ENCODE results near the gene SPEG.

Gene SPEG

GRCh38 chr2:219516888-219517287 is 82.2 kb downstream of the SPEG start:
- no peaks in the 10 kb centered on the region for H3K36me3 ChIP-seq (replicated peaks)
- H3K4me3 ChIP-seq: no peak overlapping the region
- H3K27me3 ChIP-seq (ENCODE audit: low read depth): peaks cover 61% of the 10 kb centered on the region
- in situ Hi-C loops (cut with MboI; ENCODE audit: low sequenced_read_pairs): no loop called here
- peaks cover 2% of the 10 kb centered on the region for H3K4me1 ChIP-seq
- H3K9me3 ChIP-seq: no peaks in the 10 kb centered on the region
- no peak for DNase-seq (ENCODE audit: low spot score in 2 of 2)

- no peak for DNase-seq (ENCODE audit: low spot score in 2 of 2)
- Histone ChIP-seq H3K4me3 (no peak overlapping the region), H3K9me3 (no peaks in the 10 kb centered on the region), H3K36me3 (replicated peaks) (no peaks in the 10 kb centered on the region), H3K27me3 (ENCODE audit: low read depth) (peaks cover 48% of the 10 kb centered on the region), H3K4me1 (peaks cover 7% of the 10 kb centered on the region)
- in situ Hi-C loops (cut with MboI; ENCODE audit: low sequenced_read_pairs): no loop called here
Measured at GRCh38 chr2:219517954-219518778, 83.5 kb downstream of the SPEG start.

GRCh38 chr2:219519526-219519916 is 84.9 kb downstream of the SPEG start:
- Histone ChIP-seq H3K36me3 (replicated peaks) (no peaks in the 10 kb centered on the region), H3K9me3 (no peaks in the 10 kb centered on the region), H3K4me1 (peaks cover 7% of the 10 kb centered on the region), H3K4me3 (no peak overlapping the region), H3K27me3 (ENCODE audit: low read depth) (peaks cover 35% of the 10 kb centered on the region)
- in situ Hi-C loops (cut with MboI; ENCODE audit: low sequenced_read_pairs): no loop called here
- DNase-seq (ENCODE audit: low spot score in 2 of 2): no peak

GRCh38 chr2:219520079-219520478 is 85.4 kb downstream of the SPEG start:
- Histone ChIP-seq H3K27me3 (ENCODE audit: low read depth) (peaks cover 29% of the 10 kb centered on the region), H3K4me1 (peaks cover 7% of the 10 kb centered on the region), H3K36me3 (replicated peaks) (no peaks in the 10 kb centered on the region), H3K9me3 (no peaks in the 10 kb centered on the region), H3K4me3 (no peak overlapping the region)
- in situ Hi-C loops (cut with MboI; ENCODE audit: low sequenced_read_pairs): no loop called here
- DNase-seq (ENCODE audit: low spot score in 2 of 2): no peak

GRCh38 chr2:219521066-219521880 is 86.6 kb downstream of the SPEG start:
- H3K9me3 ChIP-seq: no peaks in the 10 kb centered on the region
- no peaks in the 10 kb centered on the region for H3K36me3 ChIP-seq (replicated peaks)
- in situ Hi-C loops (cut with MboI; ENCODE audit: low sequenced_read_pairs): no loop called here
- H3K27me3 ChIP-seq (ENCODE audit: low read depth): peaks cover 17% of the 10 kb centered on the region
- H3K4me3 ChIP-seq: no peak overlapping the region
- DNase-seq (ENCODE audit: low spot score in 2 of 2): peak; percentile 50 to 81
- H3K4me1 ChIP-seq: peaks cover 7% of the 10 kb centered on the region

- Histone ChIP-seq H3K36me3 (replicated peaks) (no peaks in the 10 kb centered on the region), H3K4me1 (peaks cover 7% of the 10 kb centered on the region), H3K4me3 (no peak overlapping the region), H3K9me3 (no peaks in the 10 kb centered on the region), H3K27me3 (ENCODE audit: low read depth) (peaks cover 15% of the 10 kb centered on the region)
- in situ Hi-C loops (cut with MboI; ENCODE audit: low sequenced_read_pairs): no loop called here
- DNase-seq (ENCODE audit: low spot score in 2 of 2): peak; percentile 24 to 70
Measured at GRCh38 chr2:219522111-219523030, 87.7 kb downstream of the SPEG start.

GRCh38 chr2:219523031-219523671 is 88.5 kb downstream of the SPEG start:
- no peak for DNase-seq (ENCODE audit: low spot score in 2 of 2)
- no peaks in the 10 kb centered on the region for H3K36me3 ChIP-seq (replicated peaks)
- peaks cover 18% of the 10 kb centered on the region for H3K27me3 ChIP-seq (ENCODE audit: low read depth)
- H3K4me3 ChIP-seq: no peak overlapping the region
- H3K9me3 ChIP-seq: no peaks in the 10 kb centered on the region
- H3K4me1 ChIP-seq: peaks cover 7% of the 10 kb centered on the region
- in situ Hi-C loops (cut with MboI; ENCODE audit: low sequenced_read_pairs): no loop called here

GRCh38 chr2:219524817-219525216 is 90.2 kb downstream of the SPEG start:
- Histone ChIP-seq H3K9me3 (no peaks in the 10 kb centered on the region), H3K27me3 (ENCODE audit: low read depth) (peaks cover 29% of the 10 kb centered on the region), H3K36me3 (replicated peaks) (no peaks in the 10 kb centered on the region), H3K4me3 (no peak overlapping the region), H3K4me1 (peaks cover 7% of the 10 kb centered on the region)
- DNase-seq (ENCODE audit: low spot score in 2 of 2): no peak
- in situ Hi-C loops (cut with MboI; ENCODE audit: low sequenced_read_pairs): loop anchor here (5.0 kb wide), 1 partner anchor 53 kb away; no protein-coding TSS in a partner anchor

GRCh38 chr2:219525533-219526232 is 91.0 kb downstream of the SPEG start:
- Histone ChIP-seq H3K36me3 (replicated peaks) (no peaks in the 10 kb centered on the region), H3K4me3 (no peak overlapping the region), H3K27me3 (ENCODE audit: low read depth) (peaks cover 32% of the 10 kb centered on the region), H3K4me1 (peaks cover 7% of the 10 kb centered on the region), H3K9me3 (no peaks in the 10 kb centered on the region)
- DNase-seq (ENCODE audit: low spot score in 2 of 2): no peak
- in situ Hi-C loops (cut with MboI; ENCODE audit: low sequenced_read_pairs): loop anchor here (5.0 kb wide), 1 partner anchor 53 kb away; no protein-coding TSS in a partner anchor

- H3K4me1 ChIP-seq: peaks cover 7% of the 10 kb centered on the region
- peaks cover 37% of the 10 kb centered on the region for H3K27me3 ChIP-seq (ENCODE audit: low read depth)
- no peaks in the 10 kb centered on the region for H3K9me3 ChIP-seq
- H3K4me3 ChIP-seq: no peak overlapping the region
- in situ Hi-C loops (cut with MboI; ENCODE audit: low sequenced_read_pairs): loop anchor here (5.0 kb wide), 1 partner anchor 54 kb away; no protein-coding TSS in a partner anchor
- DNase-seq (ENCODE audit: low spot score in 2 of 2): no peak
- H3K36me3 ChIP-seq (replicated peaks): no peaks in the 10 kb centered on the region
Measured at GRCh38 chr2:219526320-219527075, 91.9 kb downstream of the SPEG start.

- in situ Hi-C loops (cut with MboI; ENCODE audit: low sequenced_read_pairs): loop anchor here (5.0 kb wide), 1 partner anchor 55 kb away; no protein-coding TSS in a partner anchor
- H3K4me3 ChIP-seq: no peak overlapping the region
- no peak for DNase-seq (ENCODE audit: low spot score in 2 of 2)
- no peaks in the 10 kb centered on the region for H3K9me3 ChIP-seq
- H3K36me3 ChIP-seq (replicated peaks): no peaks in the 10 kb centered on the region
- H3K4me1 ChIP-seq: peaks cover 3% of the 10 kb centered on the region
- H3K27me3 ChIP-seq (ENCODE audit: low read depth): peaks cover 43% of the 10 kb centered on the region
Measured at GRCh38 chr2:219527076-219527394, 92.4 kb downstream of the SPEG start.

GRCh38 chr2:219527472-219527871 is 92.8 kb downstream of the SPEG start:
- Histone ChIP-seq H3K27me3 (ENCODE audit: low read depth) (peaks cover 47% of the 10 kb centered on the region), H3K4me1 (peaks cover 3% of the 10 kb centered on the region; the same call in 1 of the 2 replicates), H3K4me3 (no peak overlapping the region), H3K9me3 (no peaks in the 10 kb centered on the region), H3K36me3 (replicated peaks) (no peaks in the 10 kb centered on the region)
- no peak for DNase-seq (ENCODE audit: low spot score in 2 of 2)
- in situ Hi-C loops (cut with MboI; ENCODE audit: low sequenced_read_pairs): loop anchor here (5.0 kb wide), 1 partner anchor 55 kb away; no protein-coding TSS in a partner anchor

All from HAP-1 (cell line).